H1 (cell line): Measurements from ENCODE around the gene PRTN3. TPM values are rescaled to one million over a fixed set of nuclear protein-coding genes. Genes with fewer than 3 reads are reported as not detected.

ENCODE experiments used
- ASH2L ChIP-seq: fragments of 200-600, 300-600 bp; sonication (generic); IDR thresholded peaks from one replicate; pipeline ENCODE4 v1.7.1; 2017; ENCODE audit warnings: low read length
- GABPA ChIP-seq: IDR thresholded peaks from 2 replicates; pipeline ENCODE4 v1.6.1; 2011; ENCODE audit warnings: mild to moderate bottlenecking, low read length, moderate library complexity, borderline replicate concordance; ENCODE audit not compliant: insufficient read depth
- NRF1 ChIP-seq: IDR thresholded peaks from 2 replicates; pipeline ENCODE4 v1.6.1; 2011; ENCODE audit warnings: mild to moderate bottlenecking, low read depth, low read length, improper control_type of control experiment
- SIN3A ChIP-seq, 2 experiments: IDR thresholded peaks in 1 of 2; conservative IDR thresholded peaks in 1 of 2; 2 replicates each; pipeline ENCODE4 v1.6.1; 2011 to 2012; ENCODE audit warnings: low read length in 2 of 2, improper control_type of control experiment in 1 of 2, low read depth in 1 of 2, mild to moderate bottlenecking in 1 of 2
- polyA plus RNA-seq, 7 experiments: library from polyadenylated mRNA; depleted of rRNA in 3 of 7; stranded (reverse) in 5 of 7; unstranded in 2 of 7; fragments of >200 nt in 5 of 7; fragments of 200-250 nt in 2 of 7; gene quantifications; 1 replicate in 5 of 7; 2 replicates in 1 of 7; 4 replicates in 1 of 7; pipeline versions ENCODE4 v1.2.1 to v1.2.3, GENCODE V29; 2011 to 2013; ENCODE audit warnings: missing spikeins in 2 of 7, mixed read lengths in 2 of 7
- total RNA-seq: library from RNA; stranded (reverse); fragmentation: NEBNext Ultra II Directional; extraction: Animal tissue kit (Norgen Biotek cat#: 25700); gene quantifications from 2 replicates; pipeline ENCODE4 v1.2.1, GENCODE V29; 2021
- TF ChIP-seq, protein P1 (sequence below): fragments of 300-600 bp; sonication (generic); IDR thresholded peaks from 2 replicates; pipeline ENCODE4 v1.7.1; 2012; ENCODE audit warnings: low read length, moderate library complexity, mild to moderate bottlenecking, inconsistent platforms; ENCODE audit not compliant: insufficient replicate concordance

Gene PRTN3
- total and polyA plus RNA-seq, 2 of the 8 experiments (the other 6 are each of a cell fraction or from before 2014, with no cell fraction given), result 0.39 to 2.1 TPM

- TF ChIP-seq, protein P1, sequence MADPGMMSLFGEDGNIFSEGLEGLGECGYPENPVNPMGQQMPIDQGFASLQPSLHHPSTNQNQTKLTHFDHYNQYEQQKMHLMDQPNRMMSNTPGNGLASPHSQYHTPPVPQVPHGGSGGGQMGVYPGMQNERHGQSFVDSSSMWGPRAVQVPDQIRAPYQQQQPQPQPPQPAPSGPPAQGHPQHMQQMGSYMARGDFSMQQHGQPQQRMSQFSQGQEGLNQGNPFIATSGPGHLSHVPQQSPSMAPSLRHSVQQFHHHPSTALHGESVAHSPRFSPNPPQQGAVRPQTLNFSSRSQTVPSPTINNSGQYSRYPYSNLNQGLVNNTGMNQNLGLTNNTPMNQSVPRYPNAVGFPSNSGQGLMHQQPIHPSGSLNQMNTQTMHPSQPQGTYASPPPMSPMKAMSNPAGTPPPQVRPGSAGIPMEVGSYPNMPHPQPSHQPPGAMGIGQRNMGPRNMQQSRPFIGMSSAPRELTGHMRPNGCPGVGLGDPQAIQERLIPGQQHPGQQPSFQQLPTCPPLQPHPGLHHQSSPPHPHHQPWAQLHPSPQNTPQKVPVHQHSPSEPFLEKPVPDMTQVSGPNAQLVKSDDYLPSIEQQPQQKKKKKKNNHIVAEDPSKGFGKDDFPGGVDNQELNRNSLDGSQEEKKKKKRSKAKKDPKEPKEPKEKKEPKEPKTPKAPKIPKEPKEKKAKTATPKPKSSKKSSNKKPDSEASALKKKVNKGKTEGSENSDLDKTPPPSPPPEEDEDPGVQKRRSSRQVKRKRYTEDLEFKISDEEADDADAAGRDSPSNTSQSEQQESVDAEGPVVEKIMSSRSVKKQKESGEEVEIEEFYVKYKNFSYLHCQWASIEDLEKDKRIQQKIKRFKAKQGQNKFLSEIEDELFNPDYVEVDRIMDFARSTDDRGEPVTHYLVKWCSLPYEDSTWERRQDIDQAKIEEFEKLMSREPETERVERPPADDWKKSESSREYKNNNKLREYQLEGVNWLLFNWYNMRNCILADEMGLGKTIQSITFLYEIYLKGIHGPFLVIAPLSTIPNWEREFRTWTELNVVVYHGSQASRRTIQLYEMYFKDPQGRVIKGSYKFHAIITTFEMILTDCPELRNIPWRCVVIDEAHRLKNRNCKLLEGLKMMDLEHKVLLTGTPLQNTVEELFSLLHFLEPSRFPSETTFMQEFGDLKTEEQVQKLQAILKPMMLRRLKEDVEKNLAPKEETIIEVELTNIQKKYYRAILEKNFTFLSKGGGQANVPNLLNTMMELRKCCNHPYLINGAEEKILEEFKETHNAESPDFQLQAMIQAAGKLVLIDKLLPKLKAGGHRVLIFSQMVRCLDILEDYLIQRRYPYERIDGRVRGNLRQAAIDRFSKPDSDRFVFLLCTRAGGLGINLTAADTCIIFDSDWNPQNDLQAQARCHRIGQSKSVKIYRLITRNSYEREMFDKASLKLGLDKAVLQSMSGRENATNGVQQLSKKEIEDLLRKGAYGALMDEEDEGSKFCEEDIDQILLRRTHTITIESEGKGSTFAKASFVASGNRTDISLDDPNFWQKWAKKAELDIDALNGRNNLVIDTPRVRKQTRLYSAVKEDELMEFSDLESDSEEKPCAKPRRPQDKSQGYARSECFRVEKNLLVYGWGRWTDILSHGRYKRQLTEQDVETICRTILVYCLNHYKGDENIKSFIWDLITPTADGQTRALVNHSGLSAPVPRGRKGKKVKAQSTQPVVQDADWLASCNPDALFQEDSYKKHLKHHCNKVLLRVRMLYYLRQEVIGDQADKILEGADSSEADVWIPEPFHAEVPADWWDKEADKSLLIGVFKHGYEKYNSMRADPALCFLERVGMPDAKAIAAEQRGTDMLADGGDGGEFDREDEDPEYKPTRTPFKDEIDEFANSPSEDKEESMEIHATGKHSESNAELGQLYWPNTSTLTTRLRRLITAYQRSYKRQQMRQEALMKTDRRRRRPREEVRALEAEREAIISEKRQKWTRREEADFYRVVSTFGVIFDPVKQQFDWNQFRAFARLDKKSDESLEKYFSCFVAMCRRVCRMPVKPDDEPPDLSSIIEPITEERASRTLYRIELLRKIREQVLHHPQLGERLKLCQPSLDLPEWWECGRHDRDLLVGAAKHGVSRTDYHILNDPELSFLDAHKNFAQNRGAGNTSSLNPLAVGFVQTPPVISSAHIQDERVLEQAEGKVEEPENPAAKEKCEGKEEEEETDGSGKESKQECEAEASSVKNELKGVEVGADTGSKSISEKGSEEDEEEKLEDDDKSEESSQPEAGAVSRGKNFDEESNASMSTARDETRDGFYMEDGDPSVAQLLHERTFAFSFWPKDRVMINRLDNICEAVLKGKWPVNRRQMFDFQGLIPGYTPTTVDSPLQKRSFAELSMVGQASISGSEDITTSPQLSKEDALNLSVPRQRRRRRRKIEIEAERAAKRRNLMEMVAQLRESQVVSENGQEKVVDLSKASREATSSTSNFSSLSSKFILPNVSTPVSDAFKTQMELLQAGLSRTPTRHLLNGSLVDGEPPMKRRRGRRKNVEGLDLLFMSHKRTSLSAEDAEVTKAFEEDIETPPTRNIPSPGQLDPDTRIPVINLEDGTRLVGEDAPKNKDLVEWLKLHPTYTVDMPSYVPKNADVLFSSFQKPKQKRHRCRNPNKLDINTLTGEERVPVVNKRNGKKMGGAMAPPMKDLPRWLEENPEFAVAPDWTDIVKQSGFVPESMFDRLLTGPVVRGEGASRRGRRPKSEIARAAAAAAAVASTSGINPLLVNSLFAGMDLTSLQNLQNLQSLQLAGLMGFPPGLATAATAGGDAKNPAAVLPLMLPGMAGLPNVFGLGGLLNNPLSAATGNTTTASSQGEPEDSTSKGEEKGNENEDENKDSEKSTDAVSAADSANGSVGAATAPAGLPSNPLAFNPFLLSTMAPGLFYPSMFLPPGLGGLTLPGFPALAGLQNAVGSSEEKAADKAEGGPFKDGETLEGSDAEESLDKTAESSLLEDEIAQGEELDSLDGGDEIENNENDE, result no peak
- no peak for TF ChIP-seq ASH2L
- TF ChIP-seq NRF1, result no peak
- no peak for TF ChIP-seq GABPA
- TF ChIP-seq SIN3A (conservative IDR thresholded peaks at IDR 0.05 in 1 of 2, IDR thresholded peaks at IDR 0.05 in 1 of 2; ENCODE audit: low read depth in 1 of 2, low read length in 2 of 2), result no peak
Measured at GRCh38 chr19:882871-883497, 42.2 kb downstream of the PRTN3 start (continued).
